Colonic mucosa (tissue), 4 donors: ENCODE results near the gene CHI3L1. TPM values are rescaled to one million over a fixed set of nuclear protein-coding genes. Genes with fewer than 3 reads are reported as not detected.

Experiments used
- DNase-seq: peaks from one replicate; pipeline ENCODE4 v3.0.0-alpha.2; 2020
- H3K27ac ChIP-seq: fragments of 200-600 bp; one replicate; pipeline ENCODE4 v1.8.0; 2021
- H3K27me3 ChIP-seq: fragments of 200-600 bp; one replicate; pipeline ENCODE4 v1.8.0; 2021
- H3K36me3 ChIP-seq: fragments of 200-600 bp; one replicate; pipeline ENCODE4 v1.8.0; 2021
- H3K4me1 ChIP-seq: fragments of 200-600 bp; one replicate; pipeline ENCODE4 v1.8.0; 2021; ENCODE audit warnings: mild to moderate bottlenecking
- H3K4me3 ChIP-seq: fragments of 200-600 bp; one replicate; pipeline ENCODE4 v1.8.0; 2021
- H3K9ac ChIP-seq, 2 donors: one replicate each; pipeline ENCODE4 v1.7.0; 2013; ENCODE audit warnings: control low read depth in 2 of 2, low read depth in 2 of 2, low read length in 2 of 2
- H3K9me3 ChIP-seq: fragments of 200-600 bp; one replicate; pipeline ENCODE4 v1.8.0; 2021
- CTCF ChIP-seq: fragments of 200-600 bp; IDR thresholded peaks from one replicate; pipeline ENCODE4 v1.8.0; 2022; ENCODE audit warnings: antibody characterized with exemption, mild to moderate bottlenecking
- intact Hi-C: fragments of 100-400 bp; cut with DNase I; formaldehyde crosslinking; loops from one replicate; pipeline ENCODE4 v1.14.1; 2022
- total RNA-seq, 2 donors: library from RNA; stranded (reverse); fragmentation: NEBNext Ultra II Directional in 1 of 2; extraction: Animal tissue kit (Norgen Biotek cat#: 25700) in 1 of 2; gene quantifications; one replicate each; pipeline ENCODE4 v1.2.1, GENCODE V29; 2021
- donor health status: healthy.
- donor health status: DM: no; HTN: no; CAD: no.
- donor health status: DM: no; HTN: no; CAD: no.

Gene CHI3L1
- total RNA-seq, 2 donors from 2014 or later: 0.61 to 1.3 TPM

- intact Hi-C loops: no loop called here
Observed at GRCh38 chr1:203211812-203212211, 25.3 kb upstream of the CHI3L1 start.

GRCh38 chr1:203210988-203211387 is 24.5 kb upstream of the CHI3L1 start:
- no peak overlapping the region for H3K4me3 ChIP-seq
- intact Hi-C loops: no loop called here
- no peaks in the 10 kb centered on the region for H3K9me3 ChIP-seq
- no peak for DNase-seq
- no peak for TF ChIP-seq CTCF
- no peak overlapping the region for H3K27ac ChIP-seq
- no peaks in the 10 kb centered on the region for H3K36me3 ChIP-seq
- no peaks in the 10 kb centered on the region for H3K27me3 ChIP-seq
- H3K9ac ChIP-seq: no peak overlapping the region
- no peaks in the 10 kb centered on the region for H3K4me1 ChIP-seq

More at GRCh38 chr1:203211812-203212211, 25.3 kb upstream of the CHI3L1 start:
- H3K9ac ChIP-seq: no peak overlapping the region
- no peaks in the 10 kb centered on the region for H3K9me3 ChIP-seq
- no peaks in the 10 kb centered on the region for H3K4me1 ChIP-seq
- H3K4me3 ChIP-seq: no peak overlapping the region
- no peak for DNase-seq
- no peak overlapping the region for H3K27ac ChIP-seq
- no peaks in the 10 kb centered on the region for H3K27me3 ChIP-seq
- no peaks in the 10 kb centered on the region for H3K36me3 ChIP-seq
- no peak for TF ChIP-seq CTCF

DNA sequence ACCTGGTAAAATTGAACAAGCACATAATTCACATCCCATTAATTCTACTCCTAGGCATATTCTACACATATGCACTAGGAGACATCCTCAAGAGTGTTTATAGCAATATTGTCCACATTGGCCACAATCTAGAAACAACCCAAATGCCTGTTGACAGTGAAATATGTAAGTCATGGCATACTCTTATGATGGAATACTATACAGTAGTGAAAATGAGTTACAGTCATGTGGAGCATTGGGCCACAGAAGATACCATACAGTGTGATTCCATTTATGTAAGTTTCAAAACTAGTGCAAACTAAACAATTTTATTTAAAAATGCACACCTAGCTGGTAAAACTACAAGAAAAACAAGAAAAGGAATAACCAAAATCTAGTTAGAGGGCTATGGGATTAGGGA is 23.8 kb upstream of the CHI3L1 start:
- Histone ChIP-seq H3K36me3 (no peaks in the 10 kb centered on the region), H3K27me3 (no peaks in the 10 kb centered on the region), H3K9ac (no peak overlapping the region), H3K27ac (no peak overlapping the region), H3K9me3 (no peaks in the 10 kb centered on the region), H3K4me3 (no peak overlapping the region), H3K4me1 (no peaks in the 10 kb centered on the region)
- DNase-seq: no peak
- no peak for TF ChIP-seq CTCF
- intact Hi-C loops: no loop called here

- H3K9me3 ChIP-seq: no peaks in the 10 kb centered on the region
- H3K9ac ChIP-seq: no peak overlapping the region
- H3K4me1 ChIP-seq: no peaks in the 10 kb centered on the region
- H3K4me3 ChIP-seq: no peak overlapping the region
- no peaks in the 10 kb centered on the region for H3K36me3 ChIP-seq
- DNase-seq: no peak
- H3K27me3 ChIP-seq: no peaks in the 10 kb centered on the region
- no peak overlapping the region for H3K27ac ChIP-seq
- intact Hi-C loops: no loop called here
- TF ChIP-seq CTCF: no peak
Observed at GRCh38 chr1:203208181-203208580, 21.7 kb upstream of the CHI3L1 start.

DNA sequence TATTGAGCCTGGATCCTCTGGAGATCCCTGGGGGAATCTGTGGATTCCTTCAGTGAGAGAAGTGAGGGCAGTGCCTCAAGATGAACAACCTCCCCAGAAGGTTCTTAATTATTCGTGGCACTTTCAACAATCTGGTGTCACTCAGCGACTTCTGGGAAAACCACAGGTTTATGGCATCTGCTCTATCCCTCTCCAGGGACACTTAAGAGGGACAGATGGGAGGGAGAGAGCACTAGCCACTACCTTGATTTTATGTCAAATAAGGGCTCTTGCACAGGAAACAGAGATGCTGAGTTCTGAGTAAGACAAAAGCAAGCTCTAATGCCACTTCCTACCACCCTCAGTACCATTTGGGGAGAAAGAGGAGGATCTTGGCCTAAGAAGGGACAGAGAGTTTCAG is 21.2 kb upstream of the CHI3L1 start:
- intact Hi-C loops: no loop called here
- DNase-seq: no peak
- no peaks in the 10 kb centered on the region for H3K9me3 ChIP-seq

More for the DNA sequence above, 21.2 kb upstream of the CHI3L1 start:
- TF ChIP-seq CTCF: no peak
- Histone ChIP-seq H3K9ac (no peak overlapping the region), H3K27me3 (no peaks in the 10 kb centered on the region), H3K4me3 (no peak overlapping the region), H3K36me3 (no peaks in the 10 kb centered on the region), H3K4me1 (no peaks in the 10 kb centered on the region), H3K27ac (no peak overlapping the region)
